Adipose tissue (tissue), 3 donors: Measurements from ENCODE around the gene SERF2. TPM values are rescaled to one million over a fixed set of nuclear protein-coding genes. Genes with fewer than 3 reads are reported as not detected.

Experiments used
- H3K27ac ChIP-seq: one replicate; pipeline ENCODE4 v1.5.1; 2013; ENCODE audit warnings: low read depth, low read length
- WGBS, 3 donors: extraction: QIAGEN DNeasy Blood & Tissue Kit; methylation state at CpG; one replicate each; pipeline ENCODE4 v1.1.7; 2013; 5-methylcytosine and 5-hydroxymethylcytosine counted together
- polyA plus RNA-seq, 3 donors: library from polyadenylated mRNA; stranded (reverse); fragments of 200-250 nt; gene quantifications; one replicate each; pipeline ENCODE4 v1.2.3, GENCODE V29; 2013
- donor health status: healthy with polysubstance abuse.
- donor health status: Bipolar disorder and iron deficiency.
- donor health status: healthy.

The SERF2 gene
- polyA plus RNA-seq = 1,000 to 10,000 TPM; 1,192 to 2,361 (median 1,574) TPM

DNA sequence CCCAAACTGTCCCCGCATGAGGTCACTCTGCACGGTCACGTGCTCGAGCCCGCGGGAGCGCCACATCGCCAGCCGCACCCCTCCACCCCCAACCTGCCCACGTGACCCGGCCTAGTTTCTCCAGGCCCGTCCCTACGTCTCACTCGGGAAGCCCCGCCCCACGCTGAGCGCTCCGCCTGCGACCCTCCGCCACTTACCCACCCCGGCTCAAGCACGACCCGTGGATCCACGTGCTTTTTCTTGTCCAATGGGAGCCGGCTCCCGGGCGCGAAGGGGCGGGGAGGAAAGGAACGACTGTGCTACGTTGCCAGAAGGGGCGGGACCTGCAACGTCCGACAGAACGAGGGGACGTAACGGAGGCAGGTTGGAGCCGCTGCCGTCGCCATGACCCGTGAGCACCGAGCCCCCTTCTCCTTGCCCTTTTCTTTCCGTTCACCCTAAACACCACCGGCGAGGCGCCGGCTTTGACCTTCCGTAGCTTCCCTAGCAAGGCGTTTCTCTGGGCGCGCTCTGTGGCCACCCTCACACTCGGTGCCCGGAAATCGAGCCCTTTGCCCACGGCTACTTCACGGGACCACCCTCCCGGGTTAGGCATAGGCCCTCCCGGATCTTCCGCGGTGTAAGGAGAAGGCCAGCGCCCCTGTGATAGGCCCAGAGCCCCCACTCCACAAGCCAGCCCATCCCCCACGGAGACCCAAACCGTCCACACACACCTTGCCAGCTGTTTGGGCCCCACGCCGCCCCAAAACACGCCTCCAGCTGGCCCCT, at the start of gene SERF2:
Gene SERF2, plus strand, starts transcription at position 328 of the 768 bp plus-strand sequence. Its CDS starts 57 bp downstream, at position 385.
- 0 to 1% (median 1%) methylated on average over 65 to 66 of the region's 66 CpGs for WGBS, 3 donors
- peak within 1 kb of the TSS; percentile 98 for H3K27ac ChIP-seq

DNA sequence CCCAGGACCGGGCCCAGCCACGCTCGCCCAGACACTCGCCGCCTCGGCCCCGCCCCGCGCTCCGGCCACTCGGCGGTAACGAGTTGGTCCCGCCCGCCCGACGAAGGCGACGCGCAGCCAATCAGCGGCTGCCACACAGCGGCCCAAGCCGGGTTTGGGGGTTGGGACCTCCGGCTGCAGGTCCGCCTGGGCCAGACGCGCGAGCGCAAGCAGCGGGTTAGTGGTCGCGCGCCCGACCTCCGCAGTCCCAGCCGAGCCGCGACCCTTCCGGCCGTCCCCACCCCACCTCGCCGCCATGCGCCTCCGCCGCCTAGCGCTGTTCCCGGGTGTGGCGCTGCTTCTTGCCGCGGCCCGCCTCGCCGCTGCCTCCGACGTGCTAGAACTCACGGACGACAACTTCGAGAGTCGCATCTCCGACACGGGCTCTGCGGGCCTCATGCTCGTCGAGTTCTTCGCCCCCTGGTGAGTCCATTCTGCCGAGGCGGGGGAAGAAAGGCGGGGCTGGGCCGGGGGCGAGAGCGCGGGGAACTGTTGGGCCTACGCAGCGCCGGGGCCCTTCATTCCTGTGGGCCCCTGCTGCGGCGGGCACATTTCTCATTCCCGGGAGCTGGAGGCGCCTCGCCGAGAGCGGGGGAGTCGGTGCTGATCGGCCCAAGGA, 45.7 kb upstream of the SERF2 start, which contains the start of gene PDIA3:
Gene PDIA3, plus strand, starts transcription at position 194 of the 658 bp plus-strand sequence. Its CDS starts 102 bp downstream, at position 296.
- peak within 1 kb of the TSS; percentile 38 for H3K27ac ChIP-seq
- 0 to 2% (median 1%) methylated on average over 68 to 84 of the region's 84 CpGs for WGBS, 3 donors

DNA sequence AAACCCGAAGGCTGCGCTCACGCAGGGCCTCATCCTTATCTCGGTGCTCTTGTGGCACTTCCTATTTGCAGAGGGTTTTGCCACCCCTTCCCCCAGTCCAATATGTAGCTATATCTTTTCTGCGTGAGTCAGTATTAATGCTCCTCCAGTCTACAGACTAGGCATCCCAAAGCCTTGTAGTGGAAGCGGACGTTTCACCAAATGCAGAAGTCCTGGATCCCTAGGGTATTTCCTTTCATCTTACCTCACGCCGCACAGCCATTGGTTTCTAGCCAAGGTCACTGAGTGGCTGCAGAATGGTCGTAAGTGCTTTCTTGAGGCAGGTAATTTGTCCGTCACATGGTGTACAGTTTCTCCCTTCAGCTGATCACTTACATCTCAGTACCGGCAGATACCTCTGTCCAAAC, 45.2 kb upstream of the SERF2 start:
- 0 to 1% (median 0%) methylated on average over 12 of the region's 12 CpGs for WGBS, 3 donors
- peak overlapping the region; percentile 38 for H3K27ac ChIP-seq

DNA sequence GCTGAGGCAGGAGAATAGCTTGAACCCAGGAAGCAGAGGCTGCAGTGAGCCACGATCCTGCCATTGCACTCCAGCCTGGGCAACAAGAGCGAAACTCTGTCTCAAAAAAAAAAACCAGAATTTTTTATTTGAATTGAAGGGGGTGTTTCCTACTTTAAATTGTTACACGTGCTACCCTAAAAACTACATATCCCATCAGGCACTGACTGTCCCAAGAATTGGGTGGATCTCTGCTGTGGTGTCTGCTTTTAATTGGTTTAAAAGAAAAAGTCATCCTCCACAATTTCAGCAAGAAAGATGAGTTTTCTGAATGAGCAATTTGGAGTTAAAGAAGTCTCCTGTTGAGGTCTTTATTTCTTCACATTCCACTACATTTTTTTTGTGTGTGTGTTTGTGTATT, 43.7 kb upstream of the SERF2 start:
- H3K27ac ChIP-seq = no peak overlapping the region
- 28 to 49% (median 41%) methylated on average over 3 of the region's 3 CpGs for WGBS, 3 donors

DNA sequence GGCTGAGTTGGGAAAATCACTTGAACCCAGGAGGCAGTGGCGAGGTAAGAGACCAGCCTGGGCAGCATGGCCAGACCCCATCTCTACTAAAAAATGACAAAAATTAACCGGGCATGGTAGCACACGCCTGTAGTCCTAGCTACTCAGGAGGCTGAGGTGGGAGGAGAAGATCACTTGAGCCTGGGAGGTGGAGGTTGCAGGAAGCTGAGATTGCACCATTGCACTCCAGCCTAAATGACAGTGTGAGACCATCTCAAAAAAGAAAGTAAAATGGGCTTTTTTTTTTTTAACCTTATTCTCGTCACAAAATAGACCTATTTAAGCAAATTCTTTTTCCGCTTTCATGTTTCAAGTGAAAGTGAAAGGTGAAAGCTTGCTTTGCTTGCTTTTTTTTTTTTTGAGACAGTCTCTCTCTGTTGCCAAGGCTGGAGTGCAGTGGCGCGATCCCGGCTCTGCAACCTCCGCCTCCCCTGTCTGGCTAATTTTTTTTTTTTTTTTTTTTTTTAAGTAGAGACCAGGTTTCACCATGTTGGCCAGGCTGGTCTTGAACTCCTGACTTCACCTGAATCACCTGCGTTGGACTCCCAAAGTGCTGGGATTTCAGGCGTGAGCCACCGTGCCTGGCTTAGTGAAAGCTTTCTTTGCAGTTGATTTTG, 42.3 kb upstream of the SERF2 start:
- H3K27ac ChIP-seq = no peak overlapping the region
- WGBS, 3 donors = 43 to 55% (median 48%) methylated on average over 12 of the region's 12 CpGs

DNA sequence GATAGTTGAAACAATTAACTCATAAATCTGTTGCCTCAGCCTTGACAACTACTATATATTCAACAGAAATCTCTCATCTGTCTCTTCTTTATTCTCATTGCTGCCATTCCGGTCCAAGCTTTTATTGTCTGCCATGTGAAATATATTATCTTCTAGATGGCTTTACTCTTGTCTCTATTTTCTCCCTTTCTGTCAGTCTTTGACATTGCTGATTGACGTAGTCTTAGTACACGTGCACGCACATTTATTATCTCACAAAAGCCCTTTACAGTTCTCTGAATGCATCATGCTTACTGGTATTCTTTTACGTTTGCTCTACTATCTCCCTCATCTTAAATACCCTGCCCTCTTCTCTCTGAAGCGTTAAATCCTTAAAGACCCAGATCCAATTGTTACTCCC, 40.2 kb upstream of the SERF2 start:
- H3K27ac ChIP-seq = no peak overlapping the region
- 52 to 87% (median 84%) methylated on average over 6 of the region's 6 CpGs for WGBS, 3 donors

DNA sequence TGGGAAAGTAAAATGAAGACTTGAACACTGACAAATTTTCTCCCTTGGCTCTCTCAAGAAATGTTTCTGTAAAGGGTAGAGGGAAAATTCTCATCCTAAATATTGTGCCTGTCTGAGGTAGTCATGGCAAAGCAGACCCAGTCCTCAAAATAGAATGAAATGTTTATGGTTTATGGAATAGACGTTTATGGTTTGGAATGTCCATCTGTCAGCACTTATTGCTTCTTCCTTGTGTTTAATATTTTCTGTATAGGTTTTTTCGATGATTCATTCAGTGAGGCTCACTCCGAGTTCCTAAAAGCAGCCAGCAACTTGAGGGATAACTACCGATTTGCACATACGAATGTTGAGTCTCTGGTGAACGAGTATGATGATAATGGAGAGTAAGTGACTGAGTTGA, 29.3 kb upstream of the SERF2 start:
- WGBS, 3 donors = 81 to 90% (median 83%) methylated on average over 6 of the region's 6 CpGs
- H3K27ac ChIP-seq = no peak overlapping the region

DNA sequence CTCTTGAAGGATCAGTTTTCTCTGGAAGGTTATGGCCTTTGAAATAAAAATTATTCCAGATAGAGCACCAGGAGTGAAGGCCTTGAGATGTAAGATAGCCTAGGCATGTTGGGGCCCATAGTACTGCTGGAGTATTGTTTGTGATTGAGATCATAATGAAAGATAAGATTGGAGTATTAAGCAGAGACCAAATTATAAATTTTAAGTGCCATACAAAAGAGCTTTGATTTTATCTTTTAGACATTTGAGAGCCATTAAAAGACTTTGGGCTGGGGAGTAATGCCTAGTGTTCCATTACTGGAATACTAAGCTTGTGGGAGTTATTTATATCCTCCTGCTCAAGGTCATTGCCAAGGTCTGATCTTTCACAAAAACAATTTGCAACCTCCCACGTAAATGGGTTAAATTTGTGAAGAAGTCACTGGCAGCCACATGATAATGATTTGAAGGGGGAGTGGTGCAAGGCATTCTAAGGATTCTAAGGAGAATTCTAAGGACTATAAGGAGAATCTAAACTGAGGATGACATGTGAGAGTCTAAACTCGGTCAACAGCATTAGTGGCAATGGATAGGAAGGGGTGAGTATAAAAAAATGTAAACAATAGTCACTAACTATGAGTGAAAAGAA, 28.2 kb upstream of the SERF2 start:
- no peak overlapping the region for H3K27ac ChIP-seq
- 54 to 67% (median 66%) methylated on average over 2 of the region's 2 CpGs for WGBS, 3 donors

DNA sequence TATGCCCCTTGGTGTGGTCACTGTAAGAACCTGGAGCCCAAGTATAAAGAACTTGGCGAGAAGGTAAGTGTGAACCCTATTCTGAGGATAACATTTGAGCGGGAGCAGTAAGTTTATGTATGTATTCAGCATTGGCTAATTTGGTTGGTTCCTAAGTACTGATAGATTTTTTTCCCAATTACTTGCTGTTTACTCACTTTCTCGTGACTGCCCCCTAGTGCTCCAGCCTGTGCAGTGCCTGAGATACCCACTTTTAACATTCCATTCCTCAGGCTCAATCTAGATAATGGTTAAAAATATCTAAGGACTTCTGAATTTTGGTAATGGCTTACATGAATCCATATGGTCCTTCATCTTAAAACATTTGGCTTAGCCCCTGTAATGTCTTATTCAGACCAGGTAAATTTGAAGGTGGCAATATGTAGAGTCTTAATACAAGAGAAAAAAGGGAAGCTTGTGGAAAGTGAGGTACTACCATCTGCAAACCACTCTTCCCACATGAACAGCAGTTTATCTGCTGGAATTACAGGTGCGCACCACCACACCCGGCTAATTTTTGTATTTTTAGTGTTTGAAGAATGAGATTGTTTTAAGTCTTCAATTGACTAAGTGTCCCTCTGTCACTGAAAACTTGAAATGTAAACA, 22.4 kb upstream of the SERF2 start:
- WGBS, 3 donors = 62 to 71% (median 68%) methylated on average over 5 of the region's 5 CpGs
- H3K27ac ChIP-seq = no peak overlapping the region

DNA sequence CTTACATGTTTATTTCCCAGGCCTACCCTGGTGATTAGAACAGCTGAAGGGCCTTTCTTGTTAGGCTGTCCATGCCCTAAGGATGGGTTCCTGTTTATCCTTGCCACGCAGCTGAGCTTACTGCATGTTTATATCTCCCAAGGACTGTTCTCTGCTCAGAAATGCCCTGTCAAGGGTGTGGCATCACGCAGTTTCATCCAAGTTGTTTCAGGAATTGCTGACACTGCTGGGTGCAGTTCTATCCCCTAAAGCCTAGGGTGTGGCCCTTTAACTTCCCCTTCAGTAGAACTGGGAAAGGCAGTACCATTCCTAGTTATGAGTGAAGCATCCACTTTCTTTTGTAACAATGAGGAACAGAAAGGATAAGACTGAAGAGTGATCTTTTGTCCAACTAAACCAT, 20.3 kb upstream of the SERF2 start:
- 50 to 89% (median 59%) methylated on average over 2 of the region's 2 CpGs for WGBS, 3 donors

DNA sequence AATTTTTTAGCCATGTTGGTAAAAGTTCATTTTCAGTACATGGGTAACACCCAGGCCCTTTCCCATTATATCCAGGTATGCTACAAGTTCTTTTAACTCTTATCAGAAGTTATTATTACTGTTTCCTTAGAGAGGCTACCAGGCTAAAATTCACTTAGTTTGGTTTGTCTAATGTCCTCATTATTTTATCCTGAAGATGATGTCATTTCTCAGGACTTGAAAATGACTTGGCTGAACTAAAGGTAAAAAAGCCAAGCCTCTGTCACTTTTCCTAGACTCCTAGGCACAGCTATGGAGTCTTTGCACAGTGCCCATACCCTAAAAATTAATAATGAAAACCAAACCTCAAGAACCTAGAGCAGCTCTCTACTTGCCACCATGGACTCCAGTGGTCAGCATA, 19.5 kb upstream of the SERF2 start:
- no peak overlapping the region for H3K27ac ChIP-seq

More for the DNA sequence above, 20.3 kb upstream of the SERF2 start:
- H3K27ac ChIP-seq = no peak overlapping the region

DNA sequence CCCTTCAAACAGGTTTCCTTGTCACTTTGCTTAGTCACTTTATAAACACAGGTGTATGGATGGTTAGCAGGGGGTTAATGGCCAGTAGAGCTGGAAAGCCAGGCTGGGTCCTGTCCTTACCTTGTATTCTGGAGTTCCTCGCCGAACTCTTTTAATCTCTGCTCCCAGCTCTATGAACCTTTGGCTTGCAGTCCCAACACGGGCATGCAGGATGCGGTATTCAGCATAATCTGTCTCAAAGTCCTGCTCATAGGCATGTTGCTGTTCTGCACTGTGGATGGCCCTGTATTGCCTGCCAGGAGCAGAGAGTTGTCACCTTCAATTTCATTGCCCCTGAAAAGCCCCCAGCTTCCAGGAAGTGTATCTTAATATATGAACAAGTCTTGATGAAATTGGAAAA, 18.1 kb upstream of the SERF2 start:
- no peak overlapping the region for H3K27ac ChIP-seq

DNA sequence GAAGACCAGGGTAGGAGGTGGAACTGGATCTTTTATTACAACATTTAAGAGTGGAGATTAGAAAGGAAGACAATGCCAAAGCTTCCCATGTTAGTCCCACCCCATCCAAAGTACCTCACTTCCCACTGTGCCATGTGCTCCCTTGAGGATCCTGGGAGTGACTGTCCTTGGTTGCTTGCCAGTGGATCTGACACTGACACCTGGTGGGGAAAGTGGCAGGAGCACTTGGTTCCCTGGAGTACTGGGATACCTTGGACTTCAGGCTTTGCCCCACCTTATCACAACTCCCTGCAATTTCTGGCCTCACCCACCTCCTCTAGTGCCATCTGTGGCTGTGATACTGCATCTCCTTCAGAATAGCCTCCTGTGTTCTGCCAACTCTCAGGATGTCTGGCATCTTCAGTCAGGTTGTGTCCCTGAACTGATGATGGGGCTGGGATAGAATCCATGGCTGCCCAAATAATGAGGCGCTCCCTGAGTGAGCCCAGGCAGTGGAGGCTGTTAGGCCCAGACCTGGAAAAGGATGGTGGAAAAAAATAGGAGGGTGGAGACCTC, 16.6 kb upstream of the SERF2 start:
- H3K27ac ChIP-seq = no peak overlapping the region
- 78 to 96% (median 88%) methylated on average over 1 of the region's 1 CpG for WGBS, 3 donors

More for the DNA sequence above, 18.1 kb upstream of the SERF2 start:
- 58 to 82% (median 80%) methylated on average over 4 of the region's 4 CpGs for WGBS, 3 donors

DNA sequence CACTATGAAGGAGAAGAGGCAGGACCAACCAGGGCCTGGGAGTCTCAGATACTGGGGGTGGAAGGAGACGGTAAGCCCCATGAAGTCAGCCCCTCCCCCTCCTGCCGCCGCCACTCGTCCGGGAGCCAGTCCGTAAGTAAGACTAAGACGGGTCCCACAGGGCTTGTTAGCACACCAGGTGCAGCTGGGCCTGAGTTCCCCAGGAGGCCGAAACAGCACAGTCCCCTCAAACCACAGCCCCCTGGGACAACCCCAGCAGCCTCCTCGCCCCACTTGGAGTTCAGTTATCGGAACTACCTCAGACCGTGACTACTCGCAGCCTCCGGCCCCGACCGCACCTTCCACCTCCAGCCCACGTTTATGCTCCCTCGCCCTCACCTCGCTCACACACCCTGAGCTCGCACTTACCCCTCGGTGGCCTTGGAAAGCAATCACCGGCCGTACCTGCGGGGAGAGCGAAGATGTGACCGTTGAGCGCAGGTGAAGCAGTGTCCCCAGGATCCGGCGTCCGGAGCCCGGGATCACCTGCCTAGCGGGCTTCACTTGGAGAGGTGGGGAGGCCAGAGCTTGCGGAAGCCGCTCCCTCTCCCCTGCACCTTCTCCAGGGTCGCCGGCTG, 15.9 kb upstream of the SERF2 start:
- no peak overlapping the region for H3K27ac ChIP-seq
- WGBS, 3 donors = 11 to 46% (median 40%) methylated on average over 32 to 35 of the region's 35 CpGs

DNA sequence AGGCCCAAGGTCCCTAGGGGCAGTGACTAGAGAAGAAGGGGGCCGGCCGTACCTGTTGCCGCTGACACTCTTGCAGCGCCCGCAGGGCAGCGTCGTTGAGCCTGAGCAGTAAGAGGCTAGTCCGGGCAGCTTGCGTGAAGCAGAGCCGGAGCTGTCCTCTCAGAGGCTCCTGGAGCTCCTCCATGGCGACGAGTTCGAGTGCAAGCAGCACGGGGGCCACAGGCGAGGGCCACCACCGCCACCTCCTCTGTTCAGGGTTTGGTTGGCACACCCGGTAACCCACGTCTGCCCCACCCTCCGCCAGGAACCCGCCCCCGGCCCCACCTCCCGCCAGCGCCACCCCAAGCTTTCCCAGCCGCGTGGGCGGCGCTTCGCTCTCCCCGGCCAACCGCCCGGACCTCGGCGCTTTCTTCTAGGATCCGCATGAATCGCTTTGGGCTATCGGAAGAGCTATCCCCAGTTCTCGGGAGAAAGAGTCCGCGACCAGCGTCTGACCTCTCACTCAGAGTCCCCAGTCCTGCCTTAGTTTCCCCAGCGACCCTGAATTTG, 15.3 kb upstream of the SERF2 start, which contains the start of gene ELL3:
Gene ELL3, minus strand, starts transcription at position 249 of the 549 bp plus-strand sequence. Its CDS starts 65 bp downstream, at position 184.
- H3K27ac ChIP-seq = no peak within 1 kb of the TSS
- WGBS, 3 donors = 1 to 4% (median 2%) methylated on average over 41 of the region's 41 CpGs

DNA sequence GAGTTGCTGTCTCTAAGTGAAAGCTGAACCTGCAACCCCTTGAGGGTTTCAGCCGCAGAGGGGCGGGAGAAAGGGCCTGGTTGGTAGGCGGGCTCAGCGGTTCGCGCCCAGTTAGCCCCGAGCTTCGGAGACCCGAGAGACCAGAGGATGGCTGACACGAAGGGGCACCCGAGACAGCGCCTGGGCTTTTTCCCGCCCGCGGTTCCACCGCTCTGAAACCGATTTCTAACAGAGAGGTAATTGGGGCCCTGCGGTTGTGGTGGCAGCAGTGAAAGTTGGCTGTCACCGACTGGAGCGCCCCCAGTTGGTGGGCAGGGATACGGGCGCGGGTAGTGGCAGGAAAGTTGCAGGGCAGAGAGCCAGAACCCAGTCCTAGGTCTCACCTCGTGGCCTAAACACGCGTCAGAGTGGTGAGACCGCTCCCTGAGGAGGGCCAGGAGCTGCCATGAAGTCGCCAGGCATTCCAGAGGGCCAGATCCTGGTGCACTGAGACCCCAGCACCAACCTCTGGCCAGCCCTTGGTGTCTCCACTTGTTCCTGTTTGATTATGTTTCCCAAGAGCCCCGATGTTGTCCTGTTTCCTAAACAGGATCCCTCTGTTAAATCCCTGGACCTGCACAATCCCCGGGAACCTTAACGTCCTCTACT, 14.7 kb upstream of the SERF2 start:
- no peak overlapping the region for H3K27ac ChIP-seq
- 1 to 2% (median 1%) methylated on average over 31 of the region's 31 CpGs for WGBS, 3 donors

DNA sequence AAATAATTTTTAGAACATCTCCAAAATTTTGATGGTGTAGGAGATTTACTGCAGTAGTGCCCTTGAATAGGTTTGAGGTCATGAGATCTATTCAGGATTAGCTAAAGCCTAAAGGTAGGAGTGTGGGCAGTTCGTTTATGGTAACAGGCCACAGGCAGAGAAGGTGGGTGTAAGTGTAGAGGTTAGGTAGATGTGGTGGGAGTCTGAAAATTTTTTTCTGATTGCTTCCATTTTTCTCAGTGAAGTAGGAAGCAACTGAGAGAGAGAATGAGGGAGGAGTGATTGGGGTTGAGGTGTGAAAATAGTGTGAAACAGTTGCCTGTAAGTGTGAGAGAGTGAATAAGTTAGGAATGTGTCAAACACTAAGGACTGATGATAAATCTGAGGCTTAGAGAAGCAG, 13.1 kb upstream of the SERF2 start:
- no peak overlapping the region for H3K27ac ChIP-seq
- WGBS, 3 donors = 82 to 92% (median 91%) methylated on average over 1 of the region's 1 CpG
